GM12873 (cell line): ENCODE data around the gene ELK3.

ENCODE experiments used
- CTCF ChIP-seq: IDR thresholded peaks from 2 replicates; pipeline ENCODE4 v1.5.1; 2012; ENCODE audit warnings: low read depth, mild to moderate bottlenecking, moderate library complexity, low read length, control low read depth; ENCODE audit not compliant: insufficient read depth; ENCODE audit errors: missing control alignments

The ELK3 gene

GRCh38 chr12:96256672-96257361, 62.6 kb downstream of the ELK3 start:
- TF ChIP-seq CTCF, result no peak

GRCh38 chr12:96257550-96258103, 63.5 kb downstream of the ELK3 start:
- TF ChIP-seq CTCF, result no peak

GRCh38 chr12:96258104-96258961, 64.2 kb downstream of the ELK3 start:
- TF ChIP-seq CTCF, result no peak

- no peak for TF ChIP-seq CTCF
These were observed 66.1 kb downstream of the ELK3 start for GRCh38 chr12:96260231-96260630.

- TF ChIP-seq CTCF, result no peak
These were observed 66.5 kb downstream of the ELK3 start for GRCh38 chr12:96260644-96261043.

GRCh38 chr12:96261557-96261956, 67.4 kb downstream of the ELK3 start:
- no peak for TF ChIP-seq CTCF

- no peak for TF ChIP-seq CTCF
These were observed 69.3 kb downstream of the ELK3 start for GRCh38 chr12:96263449-96263902.
